Tongue (tissue), 2 donors: Measurements from ENCODE around the gene BRK1. TPM values are rescaled to one million over a fixed set of nuclear protein-coding genes. Genes with fewer than 3 reads are reported as not detected.
A peak's percentile ranks its signal among the peaks of the same experiment; 100 is the strongest.
"Not testable (repeated sequence)": the region's sequence is repeated elsewhere in the genome, so short reads cannot be mapped to it uniquely, and the experiment has no call there.

ENCODE experiments used
- DNase-seq: peaks from one replicate; pipeline ENCODE4 v3.0.0-alpha.2; 2015
- total RNA-seq: library from RNA; depleted of rRNA; stranded (reverse); fragments of >200 nt; gene quantifications from one replicate; pipeline ENCODE4 v1.2.3, GENCODE V29; 2014

BRK1 gene
- total RNA-seq, 1 donor from 2014 or later, result 107 TPM

DNA sequence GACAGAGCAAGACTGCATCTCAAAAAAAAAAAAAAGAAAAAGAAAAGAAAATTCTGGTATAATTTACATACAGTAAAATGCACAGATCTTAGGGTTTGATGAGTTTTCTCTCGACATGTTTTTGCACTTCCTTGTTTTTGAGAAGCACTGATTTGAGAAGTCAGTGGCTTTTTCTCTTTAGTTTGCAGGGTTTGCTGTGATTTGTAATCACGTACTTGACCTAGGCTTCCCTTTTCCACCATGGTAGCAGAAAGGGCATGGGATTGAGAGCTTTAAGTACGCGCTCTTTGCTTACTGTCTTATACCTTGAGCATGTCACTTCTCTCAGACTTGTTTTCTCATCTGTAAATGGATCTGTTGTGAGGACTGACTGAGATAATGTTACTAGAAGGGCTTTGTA lies 30.2 kb downstream of the BRK1 start:
- no peak for DNase-seq

DNA sequence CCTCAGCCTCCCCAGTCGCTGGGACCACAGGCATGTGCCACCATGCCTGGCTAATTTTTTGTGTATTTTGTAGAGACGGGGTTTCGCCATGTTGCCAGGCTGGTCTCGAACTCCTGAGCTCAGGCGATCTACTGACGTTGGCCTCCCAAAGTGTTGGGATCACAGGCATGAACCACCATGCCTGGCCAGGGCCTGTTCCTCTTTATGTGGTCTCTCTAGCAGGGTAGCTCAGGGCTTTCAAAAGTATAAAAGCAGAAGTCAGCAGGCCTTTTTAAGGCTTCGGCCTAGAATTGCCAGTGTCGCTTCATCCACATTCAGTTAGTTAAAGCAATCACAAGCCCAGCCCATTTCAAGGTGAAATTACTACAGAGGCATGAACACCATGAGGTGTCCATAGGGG lies 33.8 kb downstream of the BRK1 start:
- no peak for DNase-seq

DNA sequence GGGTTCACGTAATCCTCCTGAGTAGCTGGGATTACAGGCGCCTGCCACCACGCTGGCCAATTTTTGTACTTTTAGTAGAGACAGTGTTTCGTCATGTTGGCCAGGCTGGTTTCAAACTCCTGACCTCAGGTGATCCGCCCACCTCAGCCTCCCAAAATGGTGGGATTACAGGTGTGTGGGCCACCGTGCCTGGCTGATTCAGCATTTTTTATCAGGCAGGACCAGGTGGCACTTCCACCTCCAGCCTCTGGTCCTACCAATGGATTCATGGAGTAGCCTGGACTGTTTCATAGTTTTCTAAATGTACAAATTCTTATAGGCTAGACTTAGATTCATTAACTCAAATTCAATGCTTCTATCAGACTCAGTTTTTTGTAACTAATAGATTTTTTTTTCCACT lies 35.5 kb downstream of the BRK1 start:
- DNase-seq, result no peak

DNA sequence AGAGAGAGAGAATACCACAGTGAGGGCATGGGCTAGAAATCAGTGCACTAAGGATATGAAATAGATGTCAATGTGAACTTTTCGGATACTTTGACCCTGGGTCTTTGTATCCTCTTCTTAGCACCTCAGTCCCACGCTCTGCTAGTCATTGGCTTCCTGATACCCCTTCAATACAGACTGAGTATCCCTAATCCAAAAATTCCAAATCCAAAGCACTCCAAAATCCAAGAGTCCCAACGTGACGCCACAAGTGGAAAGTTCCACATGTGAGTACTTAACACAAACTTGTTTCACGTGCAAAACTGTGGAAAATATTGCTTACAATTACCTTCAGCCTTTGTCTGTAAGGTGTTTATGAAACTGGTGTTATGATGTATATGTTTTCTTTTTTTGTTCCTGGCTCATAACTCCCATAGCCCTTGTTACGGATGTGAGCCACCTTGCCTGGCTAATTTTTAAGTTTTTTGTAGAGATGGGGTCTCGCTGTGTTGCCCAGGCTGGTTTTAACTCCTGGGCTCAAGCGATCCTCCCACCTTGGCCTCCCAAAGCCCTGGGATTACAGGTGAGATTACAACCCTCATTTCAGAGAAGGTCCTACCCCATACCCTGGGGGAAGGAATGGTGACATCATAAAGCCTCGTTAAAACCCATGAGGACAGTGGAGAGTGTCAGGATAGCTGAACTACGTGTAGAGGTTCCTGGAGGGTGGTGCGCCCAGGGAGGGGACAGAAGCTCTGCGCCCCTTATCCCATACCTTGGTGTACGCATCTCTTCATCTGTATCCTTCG lies 39.1 kb downstream of the BRK1 start:
- DNase-seq, result no peak

DNA sequence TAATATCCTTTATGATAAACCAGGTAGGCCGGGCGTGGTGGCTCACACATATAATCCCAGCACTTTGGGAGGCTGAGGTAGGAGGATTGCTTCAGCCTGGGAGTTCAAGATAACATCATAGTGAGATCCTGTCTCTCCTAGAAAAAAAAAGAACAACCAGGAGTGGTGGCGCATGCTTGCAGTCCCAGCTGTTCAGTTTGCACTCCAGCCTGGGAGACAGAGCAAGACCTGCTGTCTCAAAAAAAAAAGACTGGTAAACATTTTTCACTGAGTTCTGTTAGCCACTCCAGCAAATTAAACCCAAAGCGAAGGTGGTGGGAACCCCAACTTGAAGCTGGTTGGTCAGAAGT lies 39.6 kb downstream of the BRK1 start:
- no peak for DNase-seq

DNA sequence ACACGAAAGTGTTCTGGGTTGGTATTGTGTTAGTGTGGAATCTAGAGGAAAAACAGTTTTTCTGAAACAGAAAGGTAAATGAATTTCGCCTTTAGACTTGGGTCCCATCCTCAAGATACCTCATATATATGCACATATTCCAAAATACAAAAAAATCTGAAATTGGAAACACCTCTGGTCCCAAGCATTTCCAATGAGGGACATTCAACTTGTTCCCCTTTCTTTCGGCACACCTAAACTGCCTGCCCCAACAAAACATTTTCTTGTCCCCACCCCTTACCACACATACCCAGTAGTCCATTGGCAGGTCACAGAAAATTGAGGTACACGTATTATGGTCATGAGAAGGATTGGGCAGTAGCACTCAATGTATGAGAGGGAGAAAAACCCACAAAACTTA lies 40.2 kb downstream of the BRK1 start:
- no peak for DNase-seq

DNA sequence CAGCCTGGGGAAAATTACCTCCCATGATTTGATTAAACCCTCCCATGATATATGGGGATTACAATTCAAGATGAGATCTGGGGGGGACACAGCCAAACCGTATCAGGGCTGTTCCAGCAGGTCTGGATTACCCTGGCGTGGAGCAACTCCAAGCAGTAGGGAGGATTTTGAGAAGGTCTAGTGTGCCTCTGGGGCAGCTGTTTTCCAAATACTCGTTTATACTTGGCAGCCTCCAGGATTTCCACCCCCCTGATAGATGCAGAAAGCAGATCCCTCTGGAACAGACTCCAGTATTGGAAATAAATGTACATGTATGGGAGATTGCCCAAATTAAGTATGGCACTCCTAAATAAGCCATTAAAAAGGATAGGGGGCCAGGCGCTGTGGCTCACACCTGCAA lies 41.6 kb downstream of the BRK1 start:
- peak; percentile 37 for DNase-seq

DNA sequence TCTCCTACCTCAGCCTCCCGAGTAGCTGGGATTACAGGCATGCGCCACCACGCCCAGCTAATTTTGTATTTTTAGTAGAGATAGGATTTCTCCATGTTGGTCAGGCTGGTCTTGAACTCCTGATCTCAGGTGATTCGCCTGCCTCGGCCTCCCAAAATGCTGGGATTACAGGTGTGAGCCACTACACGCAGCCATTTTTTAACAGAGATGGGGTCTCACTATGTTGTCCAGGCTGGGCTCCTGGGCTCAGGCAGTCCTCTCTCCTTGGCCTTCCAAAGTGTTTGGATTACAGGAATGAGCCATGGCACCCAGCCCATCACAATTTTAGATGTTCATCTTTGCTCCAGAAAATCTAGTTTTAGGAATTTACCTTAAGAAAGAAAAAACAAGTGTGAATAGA lies 43.1 kb downstream of the BRK1 start:
- DNase-seq, result not testable (repeated sequence)

DNA sequence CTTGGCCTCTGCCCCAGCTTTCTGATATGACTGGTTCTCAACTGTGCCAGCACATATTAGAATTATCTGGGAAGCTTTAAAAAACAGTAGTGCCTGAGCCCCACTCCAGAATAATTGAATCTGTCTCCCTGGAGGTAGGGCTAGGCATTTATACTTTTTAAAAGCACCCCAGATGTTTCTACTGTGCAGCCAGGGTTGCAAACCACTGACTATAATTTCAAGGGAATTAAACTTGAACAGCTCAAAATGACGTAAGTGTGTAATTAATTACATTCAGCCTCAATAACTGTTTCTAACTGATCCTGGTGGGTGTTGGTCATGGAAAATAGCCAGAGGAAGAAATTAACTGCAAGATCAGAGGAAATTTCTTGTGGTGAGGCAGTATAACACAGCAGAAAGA lies 44.9 kb downstream of the BRK1 start:
- no peak for DNase-seq

DNA sequence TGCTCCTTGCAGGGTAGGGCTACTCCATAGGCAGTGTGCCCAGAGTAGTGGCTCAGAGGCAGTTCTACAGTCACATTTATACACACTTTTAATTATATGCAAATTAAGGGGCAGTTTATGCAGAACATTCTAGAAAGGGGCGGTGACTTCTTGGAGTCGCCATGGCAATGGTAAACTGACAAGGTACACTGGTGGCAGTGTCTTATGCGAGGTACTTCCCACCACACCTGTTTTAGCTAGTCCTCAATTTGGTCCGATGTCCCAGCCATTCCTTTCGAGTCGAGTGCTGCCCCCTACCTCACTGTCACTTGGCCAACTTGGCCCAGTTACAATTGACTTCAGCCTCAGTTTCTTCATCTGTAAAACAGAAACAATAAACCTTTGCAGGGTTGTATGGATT lies 45.5 kb downstream of the BRK1 start:
- no peak for DNase-seq

DNA sequence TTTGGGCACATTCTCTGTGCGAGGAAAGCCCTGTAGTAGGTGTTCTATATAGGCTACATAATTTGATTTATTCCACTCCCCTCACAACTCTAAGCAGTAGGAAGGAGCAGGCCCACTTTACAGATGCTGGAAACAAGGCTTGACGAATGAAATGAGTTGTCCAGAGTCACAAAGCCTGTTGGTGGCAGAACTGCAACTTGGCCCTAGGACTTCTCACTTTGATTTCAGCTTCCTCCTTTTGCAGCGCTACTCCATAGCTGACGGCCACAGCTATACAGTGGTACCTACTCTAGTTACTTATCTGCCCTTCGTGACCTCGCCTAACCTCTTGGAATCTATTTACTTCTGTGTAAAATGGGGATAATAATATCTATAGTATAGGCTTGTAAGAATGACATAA lies 46.7 kb downstream of the BRK1 start:
- no peak for DNase-seq

DNA sequence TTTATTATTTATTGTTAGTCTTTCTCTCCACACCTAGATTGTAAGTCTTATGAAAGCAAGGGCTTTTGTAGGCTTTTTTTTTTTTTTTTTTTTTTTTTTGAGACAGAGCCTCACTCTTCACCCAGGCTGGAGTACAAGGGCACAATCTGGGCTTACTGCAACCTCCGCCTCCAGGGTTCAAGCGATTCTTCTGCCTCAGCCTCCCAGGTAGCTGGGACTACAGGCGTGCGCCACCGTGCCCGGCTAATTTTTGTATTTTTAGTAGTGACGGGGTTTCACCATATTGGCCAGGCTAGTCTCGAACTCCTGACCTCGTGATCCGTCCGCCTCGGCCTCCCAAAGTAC lies 48.7 kb downstream of the BRK1 start:
- DNase-seq, result not testable (repeated sequence)

DNA sequence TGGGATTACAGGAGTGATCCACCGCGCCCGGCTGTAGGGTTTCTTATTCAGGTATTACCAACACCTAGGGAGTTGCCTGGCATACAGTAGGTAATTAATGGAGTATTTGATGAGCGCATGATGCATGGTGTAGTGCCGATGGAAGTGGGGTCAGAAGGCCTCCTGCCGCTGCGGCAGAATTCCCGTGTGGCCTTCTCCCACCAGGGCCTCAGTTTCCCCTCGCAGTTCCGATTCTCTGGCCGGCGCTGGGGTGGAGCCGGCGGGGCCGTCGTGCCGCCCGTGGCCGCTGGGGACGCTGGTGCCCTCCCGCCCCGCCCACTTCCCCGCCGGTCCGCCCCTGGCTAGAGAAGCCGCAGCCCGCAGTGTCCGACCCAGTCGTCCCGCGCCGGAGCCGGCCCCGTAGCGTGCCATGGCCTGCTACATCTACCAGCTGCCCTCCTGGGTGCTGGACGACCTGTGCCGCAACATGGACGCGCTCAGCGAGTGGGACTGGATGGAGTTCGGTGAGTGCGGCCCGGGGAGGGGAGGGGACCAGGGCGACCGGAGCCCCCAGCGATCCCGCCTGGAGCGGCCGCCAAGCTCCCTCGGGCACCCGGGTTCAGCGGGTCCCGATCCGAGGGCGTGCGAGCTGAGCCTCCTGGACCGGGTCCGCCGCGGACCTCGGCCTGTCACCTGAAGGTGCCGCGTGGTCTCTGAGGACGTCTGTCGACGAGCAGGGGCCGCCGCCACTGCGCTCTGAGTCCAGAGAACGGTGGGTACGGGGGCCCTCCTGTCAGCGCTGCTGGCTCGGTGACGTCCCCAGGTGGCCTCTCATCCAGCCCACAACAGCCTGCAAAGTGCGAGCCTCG lies 49.3 kb downstream of the BRK1 start, which contains the start of gene IRAK2:
IRAK2 (plus strand) TSS at position 374 of the 848 bp plus-strand sequence; CDS start at position 410, 36 bp downstream.
- DNase-seq, result peak; percentile 64

DNA sequence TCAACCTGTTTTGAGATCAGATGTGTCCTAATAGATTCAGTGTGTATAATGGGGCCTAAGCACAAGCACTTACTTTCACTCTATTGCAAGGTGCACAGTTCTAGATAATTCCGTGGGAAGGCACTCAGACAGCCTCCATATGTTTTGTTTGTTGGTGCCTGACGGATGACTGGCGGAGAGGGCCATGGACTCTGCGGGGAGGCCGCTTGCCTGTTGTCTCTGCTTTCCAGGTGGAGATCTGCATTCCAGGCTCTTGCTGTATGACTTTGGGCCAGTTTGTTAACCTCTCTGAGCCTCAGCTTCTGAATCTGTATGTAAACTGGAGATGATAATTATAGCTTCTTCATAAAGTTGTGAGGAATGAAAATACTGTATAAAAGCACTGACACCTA lies 50.7 kb downstream of the BRK1 start:
- DNase-seq, result no peak

DNA sequence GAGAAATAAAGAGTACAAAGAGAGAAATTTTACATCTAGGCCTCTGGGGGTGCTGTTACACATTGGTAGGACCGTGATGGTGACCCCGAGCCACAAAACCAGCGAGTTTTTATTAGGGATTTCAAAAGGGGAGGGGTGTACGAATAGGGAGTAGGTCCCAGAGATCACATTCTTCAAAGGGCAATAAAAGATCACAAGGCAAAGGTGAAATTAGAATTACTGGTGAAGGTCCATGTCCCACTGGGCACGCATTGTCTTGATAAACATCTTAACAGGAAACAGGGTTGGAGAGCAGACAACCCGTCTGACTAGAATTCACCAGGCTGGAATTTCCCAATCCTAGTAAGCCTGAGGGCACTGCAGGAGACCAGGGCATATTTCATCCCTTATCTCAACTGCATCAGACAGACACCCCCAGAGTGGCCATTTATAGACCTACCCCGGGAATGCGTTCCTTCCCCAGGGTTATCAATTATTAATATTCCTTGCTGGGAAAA lies 53.6 kb downstream of the BRK1 start:
- no peak for DNase-seq

DNA sequence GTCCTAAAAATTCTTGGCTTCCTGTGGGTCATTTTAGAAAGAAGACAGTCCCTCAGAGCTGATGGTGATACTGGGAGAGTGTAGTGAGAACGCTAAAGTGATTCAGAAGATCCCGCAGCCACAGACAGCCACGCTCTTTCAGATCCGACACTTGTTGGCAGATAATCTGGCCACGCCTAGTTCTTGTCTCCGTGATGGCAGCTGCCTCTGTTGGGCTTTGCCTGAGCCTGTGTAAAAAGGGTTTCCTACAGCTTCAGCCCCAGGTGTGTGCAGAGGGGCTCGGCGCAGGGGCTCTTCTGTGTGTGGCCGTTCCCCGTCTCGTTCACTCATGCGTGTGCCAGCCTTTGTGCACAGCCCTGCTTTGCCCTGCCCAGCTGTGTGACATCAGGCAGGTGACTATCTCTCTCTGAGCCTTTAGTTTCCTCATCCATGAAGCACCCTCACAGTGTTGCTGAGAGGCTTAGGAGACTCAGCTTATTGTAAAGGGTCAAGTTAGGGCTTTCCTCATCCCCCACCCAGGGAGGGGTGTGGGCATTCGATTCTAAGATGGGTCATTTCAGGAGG lies 55.5 kb downstream of the BRK1 start:
- DNase-seq, result no peak

DNA sequence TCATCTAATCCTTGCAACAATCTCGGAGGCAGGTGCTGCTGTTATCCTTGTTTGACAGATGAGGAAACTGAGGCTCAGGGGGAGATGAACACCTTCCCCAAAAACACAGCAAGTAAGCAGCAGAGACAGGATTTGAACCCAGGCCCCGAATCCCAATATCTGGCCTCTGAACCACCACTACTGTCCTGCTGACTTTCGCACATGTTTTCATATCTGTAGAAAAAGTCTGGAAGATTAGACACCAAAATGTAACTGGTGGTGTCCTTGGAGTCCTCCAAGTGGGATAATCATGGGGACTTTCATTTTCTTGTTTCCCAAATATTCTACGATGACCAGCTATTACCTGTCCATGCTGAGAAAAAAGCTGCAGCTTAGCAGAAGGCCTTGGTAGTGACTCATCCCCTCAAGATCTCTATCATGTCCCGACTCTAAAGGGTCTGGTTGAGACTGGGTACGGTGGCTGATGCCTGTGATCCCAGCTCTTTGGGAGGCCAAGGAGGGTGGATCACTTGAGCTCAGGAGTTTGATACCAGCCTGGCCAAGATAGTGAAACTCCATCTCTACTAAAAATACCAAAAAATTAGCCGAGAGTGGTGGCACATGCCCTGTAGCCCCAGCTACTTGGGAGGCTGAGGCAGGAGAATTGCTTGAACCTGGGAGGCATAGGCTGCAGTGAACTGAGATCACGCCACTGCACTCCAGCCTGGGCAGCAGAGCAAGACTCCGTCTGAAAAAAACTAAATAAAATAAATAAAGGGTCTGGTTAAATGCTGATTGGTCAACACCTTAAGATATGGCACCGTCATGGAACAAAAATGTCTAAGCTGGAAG lies 57.8 kb downstream of the BRK1 start:
- no peak for DNase-seq

DNA sequence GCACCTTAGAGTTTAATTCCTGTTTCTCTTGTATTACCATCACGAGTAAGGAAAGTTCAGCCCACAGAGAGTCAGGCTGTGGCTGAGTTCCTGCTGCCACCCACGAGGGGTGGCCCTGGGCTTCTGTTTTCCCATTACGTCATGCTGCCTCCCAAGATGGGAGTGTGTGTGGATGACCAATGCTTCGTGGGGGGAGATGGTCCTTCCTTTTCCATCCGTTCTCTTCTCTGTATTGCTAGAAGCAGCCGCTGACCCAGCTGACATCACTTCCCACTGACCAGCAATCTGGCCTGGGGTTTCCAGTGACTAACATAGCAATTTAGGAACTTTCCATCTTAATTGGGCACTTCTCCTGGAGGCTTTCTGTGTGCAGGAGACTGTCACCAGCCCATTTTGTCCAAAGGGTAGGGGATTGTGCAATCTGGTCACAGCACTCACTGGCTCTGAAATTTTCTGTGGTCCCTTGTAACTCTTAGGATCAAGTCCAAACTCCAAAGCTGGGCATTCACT lies 58.5 kb downstream of the BRK1 start:
- no peak for DNase-seq

DNA sequence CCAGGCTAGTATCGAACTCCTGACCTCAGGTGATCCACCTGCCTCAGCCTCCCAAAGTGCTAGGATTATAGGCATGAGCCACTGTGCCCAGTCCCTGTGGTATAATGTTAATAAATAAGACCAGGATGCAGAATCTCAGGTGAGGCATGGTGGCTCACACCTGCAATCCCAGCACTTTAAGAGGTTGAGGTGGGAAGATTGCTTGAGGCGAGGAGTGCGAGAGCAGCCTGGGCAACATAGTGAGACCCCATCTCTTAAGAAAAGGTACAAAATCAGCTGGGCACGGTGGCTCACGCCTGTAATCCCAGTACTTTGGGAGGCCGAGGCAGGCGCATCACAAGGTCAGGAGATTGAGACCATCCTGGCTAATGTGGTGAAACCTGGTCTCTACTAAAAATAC lies 59.9 kb downstream of the BRK1 start:
- DNase-seq, result not testable (repeated sequence)

DNA sequence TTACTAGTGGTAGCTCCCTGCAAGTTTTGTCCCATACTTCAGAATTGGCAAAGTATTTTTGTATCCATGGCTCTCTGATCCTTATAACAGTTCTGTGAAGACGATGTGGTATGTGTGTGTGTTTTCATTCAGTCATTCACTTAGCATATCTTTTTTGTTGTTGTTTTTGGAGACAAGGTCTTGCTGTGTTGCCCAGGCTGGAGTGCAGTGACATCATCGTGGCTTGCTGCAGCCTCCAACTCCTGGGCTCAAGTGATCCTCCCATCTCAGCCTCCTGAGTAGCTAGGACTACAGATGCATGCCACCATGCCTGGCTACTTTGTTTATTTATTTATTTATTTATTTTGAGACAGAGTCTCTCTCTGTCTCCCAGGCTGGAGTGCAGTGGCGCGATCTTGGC lies 60.7 kb downstream of the BRK1 start:
- DNase-seq, result not testable (repeated sequence)
